BE2C (cell line): ENCODE results near the gene LIMCH1.
"Not testable (repeated sequence)": the region's sequence is repeated elsewhere in the genome, so short reads cannot be mapped to it uniquely, and the experiment has no call there.

ENCODE experiments used
- DNase-seq: peaks from one replicate; pipeline ENCODE4 v3.0.0-alpha.2; 2020
- H3K27me3 ChIP-seq: fragments of 250-450 bp; sonication (Bioruptor Pico); 2 replicates; pipeline ENCODE4 v1.5.1; 2020; ENCODE audit warnings: mild to moderate bottlenecking
- H3K36me3 ChIP-seq: fragments of 250-450 bp; sonication (Bioruptor Pico); 2 replicates; pipeline ENCODE4 v1.5.1; 2020; ENCODE audit warnings: mild to moderate bottlenecking
- H3K4me1 ChIP-seq: fragments of 250-450 bp; sonication (Bioruptor Pico); 2 replicates; pipeline ENCODE4 v1.5.1; 2020
- H3K4me3 ChIP-seq: 2 replicates; pipeline ENCODE4 v1.5.1; 2011; ENCODE audit warnings: low read depth, low read length
- H3K9me3 ChIP-seq: fragments of 250-450 bp; sonication (Bioruptor Pico); 2 replicates; pipeline ENCODE4 v1.5.1; 2020
- CTCF ChIP-seq: IDR thresholded peaks from 2 replicates; pipeline ENCODE4 v1.5.1; 2012; ENCODE audit warnings: mild to moderate bottlenecking, low read depth, low read length

The LIMCH1 gene

DNA sequence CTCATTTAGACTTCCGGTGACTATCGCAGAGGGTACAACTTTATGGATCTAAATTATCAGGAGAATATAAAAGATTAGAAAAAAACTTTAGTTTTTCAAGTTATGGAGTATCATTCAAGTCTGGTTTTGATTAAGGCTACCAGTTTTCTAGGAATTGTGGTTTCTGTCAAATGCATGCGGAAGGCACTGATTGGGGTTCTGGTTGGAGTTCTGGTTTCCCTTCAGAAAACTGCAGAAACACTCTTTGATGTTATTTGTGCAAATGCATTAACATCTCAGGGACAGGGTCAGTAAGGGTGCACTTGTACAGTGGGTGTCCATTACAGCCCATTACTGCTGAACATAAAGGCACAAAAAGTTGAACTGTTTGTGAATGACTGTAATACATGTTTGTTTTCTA lies 100.2 kb downstream of the LIMCH1 start:
- DNase-seq, result no peak
- Histone ChIP-seq H3K9me3 (no peaks in the 10 kb centered on the region), H3K36me3 (peaks cover 17% of the 10 kb centered on the region), H3K4me3 (0 out of 2 replicates have a peak overlapping the region, but pooled peaks have one; percentile 10), H3K4me1 (peaks cover 13% of the 10 kb centered on the region; the same call in 1 of the 2 replicates), H3K27me3 (no peaks in the 10 kb centered on the region)
- no peak for TF ChIP-seq CTCF

DNA sequence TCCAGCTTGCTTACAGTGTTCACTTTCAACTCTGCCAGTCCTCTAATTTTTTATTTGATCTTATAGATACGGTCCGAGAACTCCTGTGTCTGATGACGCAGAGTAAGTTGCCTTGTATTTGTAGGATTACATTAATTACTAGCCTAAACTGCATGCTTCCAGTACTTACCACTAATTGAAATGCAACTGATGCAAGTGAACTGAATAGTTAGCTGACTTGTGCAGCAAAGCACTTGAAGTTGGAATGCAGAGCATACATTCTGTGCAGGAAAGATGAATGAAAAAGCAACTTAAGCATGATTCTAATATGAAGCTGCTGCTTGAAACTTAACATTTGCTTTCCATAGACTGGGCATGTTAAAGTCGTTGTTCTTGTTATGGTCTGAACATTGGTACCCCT lies 100.9 kb downstream of the LIMCH1 start:
- peaks cover 19% of the 10 kb centered on the region; the same call in 1 of the 2 replicates for H3K4me1 ChIP-seq
- peak overlapping the region; percentile 10 for H3K4me3 ChIP-seq
- no peak for DNase-seq
- H3K27me3 ChIP-seq, result no peaks in the 10 kb centered on the region
- H3K9me3 ChIP-seq, result no peaks in the 10 kb centered on the region
- no peak for TF ChIP-seq CTCF
- H3K36me3 ChIP-seq, result peaks cover 10% of the 10 kb centered on the region

DNA sequence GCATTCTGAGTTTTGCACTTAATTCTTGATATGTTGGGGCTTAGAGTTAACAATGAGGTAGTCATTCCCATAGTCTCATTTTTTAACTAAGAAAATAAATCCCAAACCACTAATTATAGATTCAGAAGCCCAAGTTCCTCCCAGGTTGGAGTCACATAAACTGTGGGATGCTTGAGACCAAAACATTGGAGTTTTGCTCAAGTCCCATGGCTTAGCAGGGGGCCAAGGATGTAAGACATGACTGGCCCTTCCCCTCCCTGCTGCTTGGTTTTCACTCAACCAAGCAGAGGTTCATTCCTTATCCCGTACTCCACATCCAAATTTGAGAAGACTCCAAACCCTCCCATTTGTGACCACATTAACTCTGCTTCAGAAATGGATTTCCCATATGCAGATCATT lies 101.3 kb downstream of the LIMCH1 start:
- H3K27me3 ChIP-seq, result no peaks in the 10 kb centered on the region
- no peak overlapping the region for H3K4me3 ChIP-seq
- peaks cover 19% of the 10 kb centered on the region; the same call in 1 of the 2 replicates for H3K4me1 ChIP-seq
- no peak for DNase-seq
- peaks cover 8% of the 10 kb centered on the region for H3K36me3 ChIP-seq
- TF ChIP-seq CTCF, result no peak
- no peaks in the 10 kb centered on the region for H3K9me3 ChIP-seq

DNA sequence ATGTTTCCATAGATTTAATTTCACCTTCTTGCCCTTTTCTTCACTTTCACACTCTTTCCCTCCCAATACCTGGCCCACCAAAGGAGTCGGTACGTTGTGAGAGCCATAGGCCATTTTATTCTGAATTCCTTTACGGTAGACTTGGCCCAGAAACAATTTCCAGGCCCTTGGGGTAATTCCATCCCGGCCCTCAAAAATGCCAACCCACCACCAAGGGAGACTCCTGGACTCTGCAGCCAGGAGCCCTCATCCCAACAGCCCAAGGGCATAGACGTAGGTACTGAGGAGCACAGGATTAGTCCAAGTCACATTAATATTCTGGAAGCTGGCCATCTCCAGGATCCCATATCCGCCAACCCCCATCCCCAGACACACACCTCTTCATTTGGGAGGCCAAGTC lies 102.9 kb downstream of the LIMCH1 start:
- TF ChIP-seq CTCF, result no peak

GRCh38 chr4:41642746-41643145 lies 104.8 kb downstream of the LIMCH1 start:
- DNase-seq, result not testable (repeated sequence)

More for the DNA sequence above, 102.9 kb downstream of the LIMCH1 start:
- H3K27me3 ChIP-seq, result no peaks in the 10 kb centered on the region
- DNase-seq, result no peak
- H3K4me3 ChIP-seq, result no peak overlapping the region
- peaks cover 13% of the 10 kb centered on the region for H3K36me3 ChIP-seq
- H3K9me3 ChIP-seq, result no peaks in the 10 kb centered on the region
- peaks cover 24% of the 10 kb centered on the region for H3K4me1 ChIP-seq

GRCh38 chr4:41643331-41643730 lies 105.4 kb downstream of the LIMCH1 start:
- peaks cover 32% of the 10 kb centered on the region for H3K36me3 ChIP-seq

More at GRCh38 chr4:41642746-41643145, 104.8 kb downstream of the LIMCH1 start:
- not testable (repeated sequence) for H3K27me3 ChIP-seq, H3K9me3 ChIP-seq, H3K4me3 ChIP-seq
- Histone ChIP-seq H3K4me1 (peaks cover 24% of the 10 kb centered on the region), H3K36me3 (peaks cover 29% of the 10 kb centered on the region)

More at GRCh38 chr4:41643331-41643730, 105.4 kb downstream of the LIMCH1 start:
- Histone ChIP-seq H3K9me3 (no peaks in the 10 kb centered on the region), H3K4me3 (no peak overlapping the region), H3K27me3 (no peaks in the 10 kb centered on the region), H3K4me1 (peaks cover 23% of the 10 kb centered on the region)
- no peak for DNase-seq
- no peak for TF ChIP-seq CTCF
